ENCODE results near the gene TOM1L1.

The TOM1L1 gene

DNA sequence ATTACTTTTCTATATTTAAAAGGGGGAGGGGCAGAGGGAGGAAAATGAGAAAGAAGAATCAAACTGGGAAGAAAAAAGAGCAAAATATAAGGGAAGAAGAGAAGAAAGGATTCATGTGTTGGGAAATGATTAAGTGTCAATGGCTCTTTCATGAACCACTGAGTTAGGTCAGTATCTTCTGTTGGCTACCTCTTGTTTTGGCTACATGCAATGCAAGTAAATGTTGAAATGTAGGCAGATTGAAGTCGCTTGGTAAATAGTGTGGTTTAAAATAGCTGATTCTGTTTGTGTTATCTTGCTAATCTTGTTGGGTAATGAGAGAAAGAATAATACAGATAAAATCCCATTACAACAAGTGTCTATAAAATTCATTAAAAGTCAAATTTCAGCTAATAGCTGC is 40.6 kb downstream of the TOM1L1 start:
- no peak for DNase-seq (ENCODE audit: low read depth)
- H3K4me3 ChIP-seq (ENCODE audit: low read depth, low read length) = no peak overlapping the region
- TF ChIP-seq CTCF (IDR thresholded peaks at IDR 0.05; ENCODE audit: control insufficient read depth, extremely low read depth, insufficient read depth) = no peak

DNA sequence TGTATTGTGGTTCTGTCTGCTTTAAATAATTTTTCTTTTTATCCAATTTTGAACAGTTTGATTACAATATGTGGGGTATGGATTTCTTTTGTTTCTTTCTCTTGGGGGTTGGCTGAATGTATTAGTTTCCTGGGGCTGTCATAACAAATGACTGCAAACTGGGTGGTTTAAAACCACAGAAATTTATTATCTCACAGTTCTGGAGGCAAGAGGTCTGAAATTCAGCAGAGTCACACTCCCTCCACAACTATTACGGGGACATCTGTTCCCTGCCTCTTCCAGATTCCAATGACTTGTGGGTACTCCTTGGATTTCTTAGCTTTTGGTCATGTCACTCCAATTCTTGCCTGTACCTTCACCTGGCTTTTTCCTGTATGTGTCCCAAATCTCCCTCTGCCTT is 44.1 kb downstream of the TOM1L1 start:
- DNase-seq (ENCODE audit: low read depth) = no peak
- no peak for TF ChIP-seq CTCF (IDR thresholded peaks at IDR 0.05; ENCODE audit: control insufficient read depth, extremely low read depth, insufficient read depth)
- no peak overlapping the region for H3K4me3 ChIP-seq (ENCODE audit: low read depth, low read length)

DNA sequence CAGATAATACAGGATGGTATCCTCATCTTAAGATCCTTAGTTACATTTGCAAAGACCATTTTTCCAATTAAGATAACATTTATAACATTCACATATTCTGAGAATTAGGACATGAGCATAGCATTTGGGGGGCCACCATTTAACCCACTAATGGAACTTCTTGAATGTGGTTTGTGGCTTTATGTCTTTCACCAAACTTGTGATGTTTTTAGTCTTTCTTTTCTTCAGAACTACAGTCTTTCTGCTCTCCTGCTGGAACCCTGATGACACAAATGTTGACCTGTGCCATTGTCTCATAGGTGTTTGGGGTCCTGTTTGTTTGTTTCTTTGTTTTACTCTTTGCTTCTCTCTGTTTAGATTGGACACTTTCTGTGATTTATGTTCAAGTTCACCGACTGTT is 44.6 kb downstream of the TOM1L1 start:
- no peak for DNase-seq (ENCODE audit: low read depth)
- no peak overlapping the region for H3K4me3 ChIP-seq (ENCODE audit: low read depth, low read length)
- TF ChIP-seq CTCF (IDR thresholded peaks at IDR 0.05; ENCODE audit: control insufficient read depth, extremely low read depth, insufficient read depth) = no peak

GRCh38 chr17:54945671-54946070 is 45.0 kb downstream of the TOM1L1 start:
- no peak for TF ChIP-seq CTCF (IDR thresholded peaks at IDR 0.05; ENCODE audit: control insufficient read depth, extremely low read depth, insufficient read depth)
- no peak overlapping the region for H3K4me3 ChIP-seq (ENCODE audit: low read depth, low read length)
- DNase-seq (ENCODE audit: low read depth) = no peak

- H3K4me3 ChIP-seq (ENCODE audit: low read depth, low read length) = no peak overlapping the region
- no peak for TF ChIP-seq CTCF (IDR thresholded peaks at IDR 0.05; ENCODE audit: control insufficient read depth, extremely low read depth, insufficient read depth)
- DNase-seq (ENCODE audit: low read depth) = no peak
Measured at GRCh38 chr17:54947396-54947795, 46.7 kb downstream of the TOM1L1 start.

DNA sequence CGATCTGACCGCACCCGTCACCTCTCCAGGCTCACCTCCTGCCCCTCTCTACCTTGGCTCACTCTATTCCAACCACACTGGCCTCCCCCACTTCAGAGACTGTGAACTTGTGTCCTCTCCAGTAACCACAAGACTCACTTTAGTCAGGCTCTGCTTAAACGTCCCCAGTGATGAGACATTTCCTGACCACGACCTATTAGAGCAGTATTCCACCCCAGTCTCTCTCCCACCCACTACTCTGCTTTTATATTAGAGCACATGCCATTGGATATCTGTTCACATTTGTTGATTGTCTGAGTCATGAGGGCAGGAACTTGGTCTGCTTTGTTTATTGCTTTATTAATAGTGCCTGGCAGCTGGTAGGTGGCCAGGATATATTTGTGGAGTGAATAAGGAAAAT is 47.7 kb downstream of the TOM1L1 start:
- no peak for TF ChIP-seq CTCF (IDR thresholded peaks at IDR 0.05; ENCODE audit: control insufficient read depth, extremely low read depth, insufficient read depth)
- no peak for DNase-seq (ENCODE audit: low read depth)
- no peak overlapping the region for H3K4me3 ChIP-seq (ENCODE audit: low read depth, low read length)

DNA sequence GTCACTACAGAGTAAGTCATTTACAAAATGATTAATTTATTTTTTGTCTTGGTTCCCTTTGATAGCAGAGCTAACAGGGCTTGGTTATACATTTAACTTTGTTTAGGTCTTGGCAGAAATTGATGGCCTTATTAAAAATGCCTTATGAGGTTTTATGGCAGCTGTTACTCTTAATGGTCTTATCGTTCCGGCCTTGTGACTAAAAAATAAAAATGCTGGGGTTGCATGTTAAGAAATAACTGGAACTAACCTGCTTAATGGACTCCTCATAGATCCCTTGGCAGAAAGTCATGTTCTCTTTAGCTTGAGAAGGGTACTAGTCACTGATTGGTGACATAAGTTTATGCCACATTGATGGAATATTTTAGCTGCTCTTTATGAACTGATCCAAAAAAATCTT is 49.5 kb downstream of the TOM1L1 start:
- no peak for DNase-seq (ENCODE audit: low read depth)
- TF ChIP-seq CTCF (IDR thresholded peaks at IDR 0.05; ENCODE audit: control insufficient read depth, extremely low read depth, insufficient read depth) = no peak
- H3K4me3 ChIP-seq (ENCODE audit: low read depth, low read length) = no peak overlapping the region
